Keratinocyte (primary cell): ENCODE measurements around the gene RAB13. TPM values are rescaled to one million over a fixed set of nuclear protein-coding genes. Genes with fewer than 3 reads are reported as not detected.
A peak's percentile ranks its signal among the peaks of the same experiment; 100 is the strongest.

Source experiments
- DNase-seq: peaks from one replicate; pipeline ENCODE4 v3.0.0-alpha.2; 2011; ENCODE audit warnings: low read depth, missing footprints, low spot score
- FAIRE-seq: peaks from 2 replicates; lab custom pipeline; 2011; peaks lifted over from hg19 to GRCh38; lab: Jason Lieb, UNC
- H2AFZ ChIP-seq: 2 replicates; pipeline ENCODE4 v1.6.0; 2012; ENCODE audit warnings: low read length, control low read depth, inconsistent platforms; ENCODE audit not compliant: control insufficient read depth
- H3K27ac ChIP-seq: 2 replicates; pipeline ENCODE4 v1.5.1; 2011; ENCODE audit warnings: low read length; ENCODE audit not compliant: control insufficient read depth, insufficient read depth
- H3K27me3 ChIP-seq: 3 replicates; pipeline ENCODE4 v1.6.0; 2011; ENCODE audit warnings: low read length; ENCODE audit not compliant: control insufficient read depth, insufficient read depth; ENCODE audit errors: extremely low read depth
- H3K36me3 ChIP-seq, 2 experiments: 2 replicates in 1 of 2; 3 replicates in 1 of 2; pipeline ENCODE4 v1.5.1; 2011; ENCODE audit warnings: low read length in 2 of 2, mild to moderate bottlenecking in 1 of 2; ENCODE audit not compliant: control insufficient read depth in 2 of 2, insufficient read depth in 2 of 2; ENCODE audit errors: extremely low read depth in 1 of 2
- H3K4me1 ChIP-seq: 3 replicates; pipeline ENCODE4 v1.5.1; 2011; ENCODE audit warnings: low read length; ENCODE audit not compliant: control insufficient read depth, insufficient read depth; ENCODE audit errors: extremely low read depth
- H3K4me2 ChIP-seq: 3 replicates; pipeline ENCODE4 v1.6.0; 2011; ENCODE audit warnings: low read depth, low read length; ENCODE audit not compliant: control insufficient read depth, insufficient read depth; ENCODE audit errors: extremely low read depth
- H3K4me3 ChIP-seq, 3 experiments: fragments of 200-600 bp in 1 of 3; sonication (generic) in 1 of 3; 2 replicates in 2 of 3; 3 replicates in 1 of 3; pipeline ENCODE4 v1.5.1; 2011 to 2016; ENCODE audit warnings: low read length in 3 of 3, mild to moderate bottlenecking in 3 of 3, control low read depth in 2 of 3, inconsistent platforms in 1 of 3, low read depth in 1 of 3, mixed read lengths in 1 of 3, mixed run types in 1 of 3, moderate library complexity in 1 of 3; ENCODE audit not compliant: control insufficient read depth in 2 of 3, insufficient read depth in 2 of 3; ENCODE audit errors: extremely low read depth in 1 of 3
- H3K79me2 ChIP-seq: 2 replicates; pipeline ENCODE4 v1.6.0; 2012; ENCODE audit warnings: low read length; ENCODE audit not compliant: control insufficient read depth, insufficient read depth
- H3K9ac ChIP-seq: 3 replicates; pipeline ENCODE4 v1.6.0; 2011; ENCODE audit warnings: low read length; ENCODE audit not compliant: control insufficient read depth, insufficient read depth; ENCODE audit errors: extremely low read depth
- H3K9me1 ChIP-seq: 3 replicates; pipeline ENCODE4 v1.6.0; 2011; ENCODE audit warnings: low read length; ENCODE audit not compliant: control insufficient read depth, insufficient read depth; ENCODE audit errors: extremely low read depth
- H3K9me3 ChIP-seq: 2 replicates; pipeline ENCODE4 v1.5.1; 2012; ENCODE audit warnings: low read depth, low read length; ENCODE audit not compliant: control insufficient read depth
- H4K20me1 ChIP-seq: 3 replicates; pipeline ENCODE4 v1.6.0; 2011; ENCODE audit warnings: low read length; ENCODE audit not compliant: control insufficient read depth, insufficient read depth; ENCODE audit errors: extremely low read depth
- CTCF ChIP-seq, 3 experiments: IDR thresholded peaks in 1 of 3; conservative IDR thresholded peaks in 1 of 3; optimal IDR thresholded peaks in 1 of 3; 2 replicates in 2 of 3; 3 replicates in 1 of 3; pipeline versions ENCODE3 to v1.5.1; 2011; ENCODE audit warnings: low read length in 3 of 3, mild to moderate bottlenecking in 3 of 3, moderate library complexity in 2 of 3, control low read depth in 1 of 3, inconsistent platforms in 1 of 3; ENCODE audit not compliant: insufficient read depth in 2 of 3; ENCODE audit errors: extremely low read depth in 1 of 3
- EZH2 ChIP-seq: IDR thresholded peaks from one replicate; pipeline ENCODE4 v1.6.1; 2012; ENCODE audit warnings: inconsistent platforms, mild to moderate bottlenecking, low read length, moderate library complexity
- dilution Hi-C: fragments of 300-500 bp; cut with MboI; formaldehyde crosslinking; loops from one replicate; pipeline ENCODE4 v1.7.0; 2020; ENCODE audit warnings: low sequenced_read_pairs; ENCODE audit not compliant: extremely low pct_ligation_motif_present
- polyA plus RNA-seq, 5 experiments: library from polyadenylated mRNA; depleted of rRNA in 3 of 5; stranded (reverse) in 3 of 5; stranded (forward) in 1 of 5; unstranded in 1 of 5; fragments of >200 nt; gene quantifications; 1 replicate in 1 of 5; 2 replicates in 3 of 5; 3 replicates in 1 of 5; pipeline versions ENCODE4 v1.2.1 to v1.2.3, GENCODE V29; 2011 to 2012; ENCODE audit warnings: missing spikeins in 2 of 5, low read depth in 1 of 5, low replicate concordance in 1 of 5

RAB13 gene
- polyA plus RNA-seq, 1 donor (not counting 4 experiments of a cell fraction or from before 2014, with no cell fraction given) = 87.1 TPM

- Histone ChIP-seq H3K4me1 (peaks cover 40% of the 10 kb centered on the region), H3K9me1 (no peaks in the 10 kb centered on the region), H3K4me3 (no peak overlapping the region), H3K27ac (no peak overlapping the region), H3K4me2 (no peak overlapping the region), H4K20me1 (peaks cover 3% of the 10 kb centered on the region), H3K36me3 (peaks cover 3 to 32% of the 10 kb centered on the region in 2 experiments), H3K79me2 (peaks cover 62% of the 10 kb centered on the region), H3K9ac (no peak overlapping the region), H3K27me3 (no peaks in the 10 kb centered on the region), H3K9me3 (no peaks in the 10 kb centered on the region), H2AFZ (no peak overlapping the region)
- dilution Hi-C loops = no loop called here
- FAIRE-seq (no peak), DNase-seq (no peak)
- TF ChIP-seq CTCF (optimal IDR thresholded peaks at IDR 0.05 in 1 of 3, IDR thresholded peaks at IDR 0.05 in 1 of 3, conservative IDR thresholded peaks at IDR 0.05 in 1 of 3; ENCODE audit: extremely low read depth in 1 of 3, insufficient read depth in 2 of 3, low read length in 3 of 3) (no peak), EZH2 (no peak)
Measured at GRCh38 chr1:153959454-153959853, 26.7 kb downstream of the RAB13 start.

- Histone ChIP-seq H4K20me1 (peaks cover 3% of the 10 kb centered on the region), H2AFZ (no peak overlapping the region), H3K4me2 (peak overlapping the region; percentile 63), H3K9ac (peak overlapping the region; percentile 49), H3K36me3 (peaks cover 6 to 35% of the 10 kb centered on the region in 2 experiments), H3K27me3 (no peaks in the 10 kb centered on the region), H3K4me3 (peak overlapping the region in 1 of 3 experiments; percentile 29), H3K4me1 (peaks cover 35% of the 10 kb centered on the region), H3K79me2 (peaks cover 67% of the 10 kb centered on the region), H3K9me3 (no peaks in the 10 kb centered on the region), H3K9me1 (no peaks in the 10 kb centered on the region), H3K27ac (peak overlapping the region; percentile 46)
- TF ChIP-seq CTCF (optimal IDR thresholded peaks at IDR 0.05 in 1 of 3, IDR thresholded peaks at IDR 0.05 in 1 of 3, conservative IDR thresholded peaks at IDR 0.05 in 1 of 3; ENCODE audit: extremely low read depth in 1 of 3, insufficient read depth in 2 of 3, low read length in 3 of 3) = no peak
- no peak for TF ChIP-seq EZH2
- dilution Hi-C loops = no loop called here
- no peak for FAIRE-seq
- DNase-seq = no peak
Measured at GRCh38 chr1:153958961-153959260, 27.2 kb downstream of the RAB13 start.
